NCI-H524 treated with DMSO at 0.1 percent for 48 hours (cell line): ENCODE measurements around the gene ARHGAP24.

Experiments
- DNase-seq: peaks from one replicate; lab custom pipeline; 2025; lab: John Stamatoyannopoulos, UW

Gene ARHGAP24

DNA sequence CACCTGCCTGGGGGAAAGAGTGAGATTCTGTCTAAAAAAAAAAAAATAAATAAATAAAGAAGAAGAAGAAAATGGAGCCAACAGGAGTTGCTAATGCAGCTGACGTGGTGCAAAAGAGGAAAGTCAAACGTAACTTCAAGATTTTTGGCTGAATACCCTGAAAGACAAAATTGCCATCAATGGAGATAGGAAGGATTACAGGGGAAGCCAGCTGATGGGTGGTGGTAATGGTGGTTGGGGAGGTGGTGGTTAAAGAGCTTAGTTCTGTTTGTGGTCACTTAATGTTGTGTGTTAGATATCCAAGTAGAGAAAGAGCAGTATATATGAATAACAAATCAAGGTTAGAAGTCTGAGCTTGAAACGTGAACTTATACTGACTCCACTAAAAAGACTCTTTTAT, 225.4 kb downstream of the ARHGAP24 start:
- DNase-seq = no peak

DNA sequence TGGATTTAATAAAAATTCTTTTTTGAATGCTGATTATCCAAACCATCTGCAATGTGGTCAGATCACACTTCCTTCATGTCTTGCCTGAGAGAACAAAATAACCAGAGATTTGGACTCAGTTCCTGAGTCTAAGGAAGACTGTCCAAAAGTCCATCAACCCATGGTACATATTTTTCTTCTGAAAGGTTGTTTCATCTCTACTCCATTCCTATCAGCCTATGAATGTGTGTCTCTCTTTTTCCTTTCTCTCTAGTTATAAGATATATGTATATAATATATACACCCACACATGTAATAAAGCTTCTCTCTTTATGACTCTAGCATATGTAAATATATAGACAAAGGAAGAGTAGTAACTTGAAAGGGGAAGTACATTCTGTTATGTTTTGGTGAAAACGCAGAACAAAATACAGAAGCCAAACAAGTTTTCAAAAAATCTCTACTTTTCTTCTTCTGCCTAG, 226.9 kb downstream of the ARHGAP24 start:
- no peak for DNase-seq

DNA sequence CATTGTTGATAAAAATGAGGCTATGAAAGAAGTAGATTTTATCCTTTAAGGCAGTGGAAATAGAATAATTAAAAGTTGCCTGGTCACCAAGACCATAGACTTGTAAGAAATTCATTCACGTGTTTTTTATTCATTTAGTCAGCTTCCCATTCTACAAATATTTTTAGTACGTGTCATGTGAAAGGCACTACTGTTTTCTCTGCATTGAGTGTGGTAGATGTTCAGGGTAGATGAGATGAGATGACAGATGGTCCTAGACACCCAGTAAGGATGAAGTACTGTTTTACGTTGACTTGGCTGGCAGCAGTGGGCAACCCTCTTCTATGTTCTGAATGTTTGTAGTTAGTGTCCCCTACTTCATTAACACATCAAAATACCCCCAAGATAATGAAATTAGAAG, 228.1 kb downstream of the ARHGAP24 start:
- DNase-seq = no peak

DNA sequence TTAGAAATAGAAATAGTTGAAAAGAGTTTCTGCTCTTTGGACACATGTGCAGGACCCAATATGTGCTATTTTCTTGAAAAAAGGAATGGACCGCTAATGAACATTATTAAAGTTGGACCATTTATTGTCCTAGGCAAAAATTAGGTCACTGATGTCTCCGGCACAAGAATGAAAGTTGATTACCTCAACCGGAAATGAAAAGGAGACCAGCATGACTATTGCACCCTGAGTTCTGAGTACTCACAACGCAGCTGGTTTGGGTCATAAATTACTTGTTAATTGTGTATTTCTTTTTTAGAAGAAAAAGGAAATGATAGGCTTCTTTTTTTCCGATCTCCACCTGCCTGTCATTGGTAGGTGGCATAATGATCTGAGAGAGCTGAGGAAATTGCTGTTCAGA, 232.7 kb downstream of the ARHGAP24 start:
- DNase-seq = no peak

DNA sequence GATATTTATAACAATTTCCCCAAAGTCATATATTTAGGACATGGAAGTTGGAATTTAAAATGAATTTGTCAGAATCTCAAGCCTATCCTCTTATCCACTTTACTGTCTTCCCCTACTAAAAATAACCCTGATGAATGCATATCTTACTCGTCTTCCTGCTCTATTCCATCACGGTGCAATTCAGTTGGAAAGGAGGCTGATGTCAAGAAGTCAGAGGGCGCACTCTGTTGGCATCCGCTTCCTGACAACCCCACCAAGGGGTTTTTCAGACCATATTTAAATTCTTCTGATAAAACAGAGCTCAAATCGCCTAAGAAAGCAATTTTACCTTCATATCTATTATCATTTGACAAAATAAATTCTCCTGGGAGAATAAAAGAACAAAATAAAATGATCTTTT, 233.5 kb downstream of the ARHGAP24 start:
- no peak for DNase-seq

DNA sequence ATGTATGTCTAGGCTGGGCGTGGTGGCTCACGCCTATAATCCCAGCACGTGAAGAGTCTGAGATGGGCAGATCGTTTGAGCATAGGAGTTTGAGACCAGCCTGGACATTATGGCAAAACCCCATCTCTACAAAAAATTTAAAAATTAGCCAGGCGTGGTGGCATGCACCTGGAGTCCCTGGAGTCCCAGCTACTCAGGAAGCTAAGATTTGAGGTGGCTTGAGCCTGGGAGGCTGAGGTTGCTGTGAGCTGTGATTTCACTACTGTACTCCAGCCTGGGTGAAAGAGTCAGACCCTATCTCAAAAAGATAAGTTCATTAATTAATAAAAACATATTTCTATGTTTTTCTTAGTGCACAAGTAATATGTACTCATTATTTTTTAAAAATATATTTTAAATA, 238.1 kb downstream of the ARHGAP24 start:
- no peak for DNase-seq

DNA sequence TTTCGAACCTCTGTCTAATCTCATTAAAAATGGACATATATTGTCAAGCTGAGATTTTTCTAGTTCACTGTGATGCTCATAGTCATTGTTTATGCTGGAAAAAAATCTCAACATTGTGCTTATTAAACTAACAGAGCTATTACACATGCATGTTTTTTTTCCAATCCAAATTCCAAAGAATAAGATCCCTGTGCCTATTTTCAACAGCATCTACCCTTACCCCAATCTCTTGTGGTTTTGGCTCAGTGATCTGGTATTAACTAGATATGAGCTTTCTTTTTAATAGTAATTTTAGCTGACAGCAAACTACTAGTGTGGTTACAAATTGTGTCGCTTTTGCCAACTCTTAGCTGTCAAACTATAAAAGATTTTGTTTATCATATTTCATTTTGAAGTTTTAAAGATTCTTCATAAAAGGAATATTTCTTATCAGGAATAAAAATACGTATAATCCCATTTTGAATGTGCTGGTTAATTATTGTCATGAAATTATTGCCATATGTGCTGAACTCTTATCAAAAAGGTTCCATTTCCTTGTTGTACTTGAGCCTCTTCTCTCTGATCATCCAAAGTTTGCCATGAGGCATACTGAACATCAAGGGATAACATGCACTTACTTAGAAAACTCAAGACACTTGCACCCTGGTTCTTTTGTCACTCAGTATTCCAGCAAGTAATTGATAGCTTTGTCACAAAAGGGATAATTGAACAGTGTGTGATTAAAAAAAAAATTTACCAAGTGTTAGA, 241.2 kb downstream of the ARHGAP24 start:
- DNase-seq = no peak

DNA sequence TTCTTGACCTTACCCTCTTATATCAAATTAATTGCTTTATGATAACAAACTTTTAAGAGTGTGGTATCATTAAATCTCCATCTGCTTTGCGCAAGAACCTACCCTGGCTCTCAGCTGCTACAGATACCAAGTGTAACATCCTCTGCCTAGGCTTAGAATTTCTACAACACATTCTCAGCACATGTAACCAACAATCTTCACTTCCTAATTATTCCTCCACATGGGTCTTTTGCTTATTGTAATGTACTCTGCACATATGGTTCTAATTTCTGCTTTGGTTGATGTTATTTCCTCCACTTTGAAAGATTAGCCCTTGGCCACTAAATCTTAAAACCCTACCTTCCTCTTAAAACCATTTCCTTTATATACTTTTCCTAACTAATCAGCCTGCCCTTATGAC, 242.4 kb downstream of the ARHGAP24 start:
- no peak for DNase-seq

DNA sequence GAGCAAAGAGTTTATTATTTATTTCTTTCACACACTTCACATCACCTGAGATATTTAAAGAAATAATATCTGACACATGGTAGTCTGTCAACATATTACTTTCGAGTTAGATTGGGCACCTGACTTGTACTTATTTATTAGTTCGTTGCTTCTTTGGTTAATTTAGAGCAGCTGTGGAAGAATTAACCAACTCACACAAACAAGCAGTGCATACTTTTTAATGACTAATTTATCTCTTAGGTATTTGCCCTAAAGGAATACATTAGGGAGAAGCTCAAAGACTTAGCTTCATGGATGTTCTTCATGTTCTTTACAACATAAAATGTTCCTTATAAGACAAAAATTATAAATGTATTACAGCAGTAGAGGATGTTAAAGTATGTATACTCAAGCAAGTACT, 242.9 kb downstream of the ARHGAP24 start:
- no peak for DNase-seq

DNA sequence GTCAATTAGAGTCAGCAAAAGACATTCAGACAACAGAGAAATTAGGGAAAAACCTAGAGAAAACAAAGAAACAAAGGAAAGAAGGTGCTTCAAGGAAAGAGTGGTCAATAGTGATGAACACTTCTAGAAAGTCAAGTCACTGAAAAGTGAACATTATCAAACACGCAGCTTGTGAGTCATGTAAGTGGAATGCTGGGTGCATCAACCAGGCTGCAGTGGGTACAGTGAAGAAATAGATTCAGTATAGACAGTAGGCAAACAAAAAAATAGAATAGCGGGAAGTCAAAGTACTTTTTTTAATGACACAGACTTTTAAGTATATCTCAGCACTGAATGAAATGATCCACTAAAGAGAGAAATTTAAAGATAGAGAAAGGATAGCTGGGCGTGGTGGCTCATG, 245.8 kb downstream of the ARHGAP24 start:
- no peak for DNase-seq

DNA sequence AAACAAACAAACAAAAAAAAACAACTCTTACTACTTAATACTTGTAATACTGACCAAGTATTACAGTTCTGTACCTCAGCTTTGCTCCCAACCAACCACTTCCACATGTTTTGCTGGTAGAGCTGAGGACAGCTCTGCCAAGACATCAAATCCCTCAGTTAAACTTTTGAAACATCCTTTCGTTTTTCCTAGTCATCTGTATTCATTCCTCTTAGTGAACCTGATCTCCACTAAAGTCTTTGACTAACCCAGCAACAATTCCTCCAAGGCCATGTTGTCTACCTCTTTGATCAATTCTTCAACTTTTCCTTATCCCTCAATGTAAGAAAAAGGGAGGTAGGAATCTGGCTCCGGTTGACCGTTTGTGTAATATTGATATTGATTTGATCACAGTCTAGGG, 247.5 kb downstream of the ARHGAP24 start:
- DNase-seq = no peak

DNA sequence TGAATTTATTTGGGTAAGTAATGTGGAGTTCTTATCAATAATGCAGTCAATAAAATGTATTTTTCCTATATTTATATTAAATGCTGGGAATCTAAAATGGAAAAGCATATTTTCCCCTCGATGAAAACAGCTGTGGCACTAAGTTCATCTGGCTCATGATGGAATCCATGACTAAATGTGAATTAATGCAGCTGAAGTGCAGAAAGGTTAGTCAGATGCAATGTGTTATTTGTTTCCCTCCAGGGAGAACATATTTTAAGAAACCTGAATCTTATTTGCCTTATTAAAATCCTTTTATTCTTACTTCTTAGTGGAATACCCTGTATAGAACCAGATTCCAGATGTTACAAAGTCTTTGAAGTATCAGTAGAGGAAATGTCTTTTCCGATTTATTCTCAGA, 247.9 kb downstream of the ARHGAP24 start:
- no peak for DNase-seq

DNA sequence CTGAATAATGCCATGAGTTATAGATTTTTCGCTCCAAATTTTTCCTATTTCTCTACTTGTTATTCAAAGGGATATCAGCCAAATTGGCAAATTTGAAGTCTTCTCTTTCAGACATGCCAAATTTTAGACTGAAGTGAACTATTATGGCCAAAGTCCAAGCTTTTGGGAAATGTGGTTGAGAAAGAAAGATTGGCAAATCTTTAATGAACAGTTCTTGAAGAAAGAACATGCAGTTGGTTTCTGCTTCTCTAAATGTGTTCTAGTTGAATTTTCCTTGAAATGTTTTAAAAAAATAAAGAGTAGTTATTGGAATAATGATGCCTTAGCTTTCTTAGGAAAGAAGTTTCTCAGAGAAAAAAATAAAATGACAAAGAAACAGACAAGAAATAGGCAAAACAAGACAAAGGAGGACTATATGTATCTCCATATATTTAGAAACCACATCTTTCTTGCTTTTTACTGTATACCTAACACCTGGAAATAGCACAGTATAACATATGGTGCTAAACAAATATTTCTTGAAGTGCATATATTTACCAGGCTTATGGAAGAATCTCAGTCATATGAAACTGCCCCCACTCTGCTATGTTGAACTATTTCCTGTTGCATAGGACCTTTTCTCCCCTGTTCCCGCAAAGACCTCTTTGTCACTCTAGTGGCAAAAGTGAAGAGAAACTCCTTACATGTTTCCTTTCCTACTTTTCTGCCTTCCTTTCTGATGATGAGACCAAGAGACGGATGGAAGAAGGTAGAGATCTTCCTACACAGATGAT, 250.0 kb downstream of the ARHGAP24 start:
- no peak for DNase-seq

DNA sequence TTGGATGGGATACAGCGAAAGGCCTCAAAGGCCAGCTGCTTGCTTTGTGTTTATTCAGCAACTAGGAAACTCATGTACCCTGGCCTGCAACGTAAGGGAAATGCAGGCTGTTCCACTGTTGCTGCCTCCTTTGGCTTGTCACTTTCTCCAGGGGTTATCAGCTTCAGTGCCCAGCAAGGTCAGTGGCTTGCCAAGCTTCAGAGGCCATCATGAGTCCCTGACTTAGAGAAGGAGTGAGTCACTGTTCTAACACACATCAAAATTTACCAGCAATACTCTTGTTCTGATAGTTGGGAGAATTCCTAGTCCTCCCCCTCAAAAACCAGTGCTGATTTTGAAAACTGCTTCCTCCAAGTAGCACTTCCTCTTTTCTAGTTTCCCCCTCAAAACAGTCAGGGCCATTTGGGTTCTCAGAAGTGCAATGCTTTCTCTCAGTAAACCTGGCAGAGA, 250.8 kb downstream of the ARHGAP24 start:
- DNase-seq = no peak

DNA sequence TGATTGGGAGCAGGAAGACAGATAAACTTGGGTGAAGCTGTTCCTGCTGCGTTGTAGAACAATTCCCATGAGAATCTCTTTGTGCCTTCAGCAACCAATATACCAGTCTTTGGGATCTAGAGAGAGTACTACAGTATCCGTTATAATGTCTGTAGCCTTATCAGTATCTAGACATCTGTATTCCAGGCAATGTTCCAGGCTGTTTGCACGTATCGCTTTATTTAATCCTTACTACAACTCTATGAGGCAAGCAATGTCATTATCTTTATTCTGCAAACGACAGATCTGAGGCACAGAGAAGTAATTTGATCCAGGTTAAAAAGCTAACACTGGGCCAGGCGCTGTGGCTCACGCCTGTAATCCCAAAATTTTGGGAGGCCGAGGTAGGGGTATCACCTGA, 251.6 kb downstream of the ARHGAP24 start:
- DNase-seq = no peak

DNA sequence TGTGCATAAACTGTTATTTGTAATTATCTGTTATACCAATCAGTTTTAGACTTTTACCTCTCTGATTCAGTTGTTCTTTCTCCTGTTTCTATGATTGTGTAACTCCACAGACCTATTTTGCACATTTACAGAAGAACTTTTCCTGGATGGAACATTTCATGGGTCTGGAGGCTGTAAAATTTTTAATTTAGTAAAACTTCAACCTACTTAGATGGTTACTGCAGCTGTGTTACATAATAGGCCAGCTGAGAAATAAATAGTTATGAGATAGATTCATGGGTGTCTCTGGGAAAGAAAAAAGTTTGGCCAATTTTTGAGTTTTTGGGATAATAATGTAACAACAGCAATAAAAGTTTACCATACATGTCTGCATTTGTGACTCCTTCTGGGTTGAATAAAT, 253.5 kb downstream of the ARHGAP24 start:
- no peak for DNase-seq

DNA sequence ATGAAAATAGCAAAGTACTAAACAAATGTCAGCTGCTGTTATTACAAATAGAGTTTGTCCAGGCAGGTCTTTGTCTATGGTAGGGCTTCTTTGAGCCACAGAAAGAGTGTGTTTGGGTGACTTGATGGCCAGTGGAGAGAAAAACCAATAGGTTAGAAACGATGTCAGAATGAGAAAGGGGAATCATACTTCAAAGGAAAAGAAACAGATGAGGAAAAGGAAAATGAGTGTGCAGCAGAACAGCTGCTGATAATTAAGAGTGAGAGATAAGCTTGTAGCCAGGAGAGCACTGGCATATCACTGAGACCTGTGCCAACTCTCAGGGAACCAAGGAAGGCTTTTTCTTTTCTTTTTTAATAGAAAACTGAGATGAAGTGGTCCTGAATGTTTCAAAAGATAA, 257.2 kb downstream of the ARHGAP24 start:
- no peak for DNase-seq

DNA sequence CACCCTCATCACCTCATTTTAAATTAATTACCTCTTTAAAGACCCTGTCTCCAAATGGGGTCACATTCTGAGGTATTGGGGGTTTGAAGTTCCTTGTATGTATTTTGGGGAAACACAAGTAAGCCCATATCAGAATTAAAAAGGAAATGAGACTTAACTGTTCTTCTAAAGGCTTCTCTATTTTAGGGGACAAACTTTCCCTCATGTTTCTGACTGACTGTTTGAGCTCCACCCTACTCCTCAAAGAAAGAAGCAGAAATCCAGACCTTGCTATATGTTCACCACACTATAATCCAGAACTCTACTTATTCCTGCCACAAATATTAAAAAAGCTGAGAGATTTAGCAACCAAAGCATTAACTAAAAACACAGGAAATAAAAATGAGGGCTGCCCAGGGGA, 258.8 kb downstream of the ARHGAP24 start:
- DNase-seq = no peak

DNA sequence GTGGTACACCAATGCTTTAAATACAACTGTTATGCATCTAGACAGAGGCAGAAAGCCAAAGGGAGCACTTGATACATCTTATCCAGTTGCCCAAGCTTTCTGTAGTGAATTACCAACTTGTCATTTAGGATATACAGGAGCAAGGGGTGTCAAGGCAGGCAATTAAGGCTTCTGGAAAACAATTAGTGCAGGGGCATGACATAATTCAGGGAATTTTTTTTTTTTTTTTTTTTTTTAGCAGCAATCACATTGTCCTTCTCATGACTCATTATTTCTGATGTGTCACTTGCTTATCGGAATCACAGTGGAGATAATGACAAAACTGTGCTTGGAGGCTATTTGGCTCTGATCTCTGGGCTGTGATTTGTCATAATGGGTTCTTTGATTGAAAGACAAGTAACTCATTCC, 259.5 kb downstream of the ARHGAP24 start:
- DNase-seq = no peak

DNA sequence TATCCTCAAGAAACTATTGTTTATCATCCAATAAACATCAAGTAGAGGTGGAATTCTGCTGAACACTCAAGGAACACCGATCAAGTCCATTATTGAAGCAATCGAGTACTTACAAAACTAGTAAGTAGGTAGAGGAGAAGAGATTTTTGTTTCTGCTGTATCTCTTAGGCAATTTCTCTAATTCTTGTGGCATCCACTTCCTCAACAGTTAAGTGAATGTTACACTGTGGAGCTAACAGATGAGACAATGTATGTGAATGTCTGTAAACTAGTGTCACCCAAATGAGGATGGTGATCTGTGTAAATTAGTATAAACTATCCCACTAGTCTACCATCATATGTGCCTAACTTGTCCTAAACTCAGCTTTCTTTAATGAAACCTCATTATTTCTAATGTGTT, 261.6 kb downstream of the ARHGAP24 start:
- no peak for DNase-seq

DNA sequence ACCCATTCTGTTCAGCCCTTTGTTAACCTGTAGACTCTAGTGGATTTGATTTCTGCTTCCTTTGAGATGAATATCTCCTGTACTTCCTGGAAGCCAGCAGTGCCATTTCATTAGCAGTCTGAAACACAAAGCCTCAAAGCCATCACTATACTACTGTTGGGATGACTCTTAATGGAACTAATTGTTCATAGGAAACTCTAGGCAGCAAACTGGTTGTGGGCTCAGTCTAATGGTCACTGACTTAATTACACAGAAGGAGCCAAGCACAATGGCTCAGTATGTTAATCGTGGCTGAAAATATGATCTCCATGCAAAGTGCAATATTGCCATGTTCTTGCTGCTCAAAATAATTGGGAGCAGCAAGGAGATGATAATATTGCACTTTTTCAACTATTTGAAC, 262.3 kb downstream of the ARHGAP24 start:
- DNase-seq = no peak

DNA sequence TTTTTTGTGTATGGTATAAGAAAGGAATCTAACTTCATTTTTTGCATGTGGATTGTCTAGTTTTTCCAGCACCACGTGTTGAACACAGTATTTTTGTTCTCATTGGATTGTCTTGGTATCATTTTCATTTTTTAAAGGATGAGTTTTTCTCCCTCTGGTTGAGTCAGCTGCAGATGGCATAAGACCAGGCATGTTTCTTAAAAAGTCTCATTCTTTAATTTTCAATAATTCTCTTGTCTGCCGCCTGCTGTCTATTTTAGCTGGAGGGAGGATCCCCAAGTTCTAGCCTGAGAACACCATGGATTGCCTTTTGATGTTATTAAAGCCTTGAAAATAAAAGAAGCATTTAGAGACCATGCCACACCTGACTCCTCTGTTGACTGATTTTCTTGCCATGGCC, 263.8 kb downstream of the ARHGAP24 start:
- DNase-seq = no peak

DNA sequence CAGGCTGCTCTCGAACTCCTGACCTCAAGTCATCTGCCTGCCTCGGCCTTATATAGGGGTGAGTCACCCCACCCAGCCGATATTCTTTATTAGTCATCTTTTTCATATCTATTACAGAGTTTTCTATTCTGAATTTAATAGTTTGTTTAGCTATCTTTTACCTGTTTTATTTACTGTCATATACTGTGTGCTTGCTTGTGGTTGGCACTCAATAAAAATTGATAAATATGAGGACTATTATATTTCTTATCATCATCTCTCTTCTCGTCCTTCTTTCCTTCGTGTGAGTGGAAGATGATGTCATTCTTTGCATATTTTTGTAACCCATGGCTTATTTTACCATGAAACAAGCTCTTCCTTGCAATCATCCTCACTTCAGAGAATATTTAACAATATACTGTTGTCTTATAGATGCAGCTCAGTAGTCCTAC, 265.5 kb downstream of the ARHGAP24 start:
- no peak for DNase-seq

DNA sequence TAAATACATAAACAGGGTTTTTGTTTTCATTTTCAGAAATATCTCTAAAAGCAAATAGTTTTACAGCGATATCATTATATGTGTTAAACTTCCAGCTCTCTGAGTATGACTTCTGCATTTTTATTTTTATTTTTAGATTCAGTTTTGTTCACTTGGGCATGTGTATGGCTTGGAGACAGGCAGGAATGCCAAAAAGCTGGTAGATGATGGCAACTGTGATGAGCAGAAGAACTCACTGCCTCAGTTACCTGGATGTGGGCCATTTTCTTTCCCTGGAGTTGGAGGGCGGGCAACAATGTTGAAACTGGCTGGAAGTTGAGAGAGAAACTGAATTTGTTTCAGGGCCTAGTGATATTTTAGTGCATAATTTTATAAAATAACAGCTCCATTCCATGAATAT, 266.4 kb downstream of the ARHGAP24 start:
- no peak for DNase-seq
